ENCODE results near the gene ARHGAP22.

ARHGAP22 gene

GRCh38 chr10:48447356-48448215 is 157.3 kb downstream of the ARHGAP22 start:
- H3K27me3 ChIP-seq (replicated peaks; ENCODE audit: insufficient read depth, low read length) = no peaks in the 10 kb centered on the region
- DNase-seq = no peak
- H3K36me3 ChIP-seq (replicated peaks; ENCODE audit: insufficient read depth, low read length) = no peaks in the 10 kb centered on the region
- TF ChIP-seq EZH2 (optimal IDR thresholded peaks at IDR 0.05; ENCODE audit: low read depth, low read length) = no peak
- no peak for TF ChIP-seq EZH2phosphoT487 (IDR thresholded peaks at IDR 0.05; ENCODE audit: low read length)
- TF ChIP-seq, protein P1, sequence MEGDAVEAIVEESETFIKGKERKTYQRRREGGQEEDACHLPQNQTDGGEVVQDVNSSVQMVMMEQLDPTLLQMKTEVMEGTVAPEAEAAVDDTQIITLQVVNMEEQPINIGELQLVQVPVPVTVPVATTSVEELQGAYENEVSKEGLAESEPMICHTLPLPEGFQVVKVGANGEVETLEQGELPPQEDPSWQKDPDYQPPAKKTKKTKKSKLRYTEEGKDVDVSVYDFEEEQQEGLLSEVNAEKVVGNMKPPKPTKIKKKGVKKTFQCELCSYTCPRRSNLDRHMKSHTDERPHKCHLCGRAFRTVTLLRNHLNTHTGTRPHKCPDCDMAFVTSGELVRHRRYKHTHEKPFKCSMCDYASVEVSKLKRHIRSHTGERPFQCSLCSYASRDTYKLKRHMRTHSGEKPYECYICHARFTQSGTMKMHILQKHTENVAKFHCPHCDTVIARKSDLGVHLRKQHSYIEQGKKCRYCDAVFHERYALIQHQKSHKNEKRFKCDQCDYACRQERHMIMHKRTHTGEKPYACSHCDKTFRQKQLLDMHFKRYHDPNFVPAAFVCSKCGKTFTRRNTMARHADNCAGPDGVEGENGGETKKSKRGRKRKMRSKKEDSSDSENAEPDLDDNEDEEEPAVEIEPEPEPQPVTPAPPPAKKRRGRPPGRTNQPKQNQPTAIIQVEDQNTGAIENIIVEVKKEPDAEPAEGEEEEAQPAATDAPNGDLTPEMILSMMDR (IDR thresholded peaks at IDR 0.05; ENCODE audit: low read length) = no peak
- H3K9me2 ChIP-seq (replicated peaks; ENCODE audit: insufficient read depth, low read length) = no peaks in the 10 kb centered on the region
- no peak overlapping the region for H3K27ac ChIP-seq (ENCODE audit: low read length)
- no peak overlapping the region for H3K4me3 ChIP-seq (ENCODE audit: low read length)
- H2AFZ ChIP-seq (ENCODE audit: low read length) = no peak overlapping the region
- H3F3A ChIP-seq (ENCODE audit: insufficient read depth, low read length) = no peaks in the 10 kb centered on the region
- no peaks in the 10 kb centered on the region for H4K20me1 ChIP-seq (ENCODE audit: insufficient read depth, low read length)
- H3K4me2 ChIP-seq (ENCODE audit: low read depth, low read length) = no peak overlapping the region
- H3K79me2 ChIP-seq (ENCODE audit: low read length) = no peaks in the 10 kb centered on the region
- H3K4me1 ChIP-seq (ENCODE audit: low read length) = no peaks in the 10 kb centered on the region
- no peaks in the 10 kb centered on the region for H3K9me3 ChIP-seq (replicated peaks; ENCODE audit: insufficient read depth, low read length)
- no peak overlapping the region for H3K9ac ChIP-seq (ENCODE audit: low read length)

- no peak overlapping the region for H3K4me2 ChIP-seq (ENCODE audit: low read depth, low read length)
Observed at GRCh38 chr10:48446785-48447184, 158.1 kb downstream of the ARHGAP22 start.

GRCh38 chr10:48445932-48446331 is 158.9 kb downstream of the ARHGAP22 start:
- Histone ChIP-seq H3K9ac (ENCODE audit: low read length) (no peak overlapping the region), H3K4me3 (ENCODE audit: low read length) (no peak overlapping the region), H3K27me3 (replicated peaks; ENCODE audit: insufficient read depth, low read length) (no peaks in the 10 kb centered on the region), H3K9me3 (replicated peaks; ENCODE audit: insufficient read depth, low read length) (no peaks in the 10 kb centered on the region), H3K9me2 (replicated peaks; ENCODE audit: insufficient read depth, low read length) (no peaks in the 10 kb centered on the region), H3K27ac (ENCODE audit: low read length) (no peak overlapping the region), H3F3A (ENCODE audit: insufficient read depth, low read length) (no peaks in the 10 kb centered on the region), H4K20me1 (ENCODE audit: insufficient read depth, low read length) (no peaks in the 10 kb centered on the region), H3K4me2 (ENCODE audit: low read depth, low read length) (no peak overlapping the region), H3K4me1 (ENCODE audit: low read length) (no peaks in the 10 kb centered on the region), H3K79me2 (ENCODE audit: low read length) (no peaks in the 10 kb centered on the region), H2AFZ (ENCODE audit: low read length) (no peak overlapping the region), H3K36me3 (replicated peaks; ENCODE audit: insufficient read depth, low read length) (no peaks in the 10 kb centered on the region)
- no peak for DNase-seq
- TF ChIP-seq, protein P1 (IDR thresholded peaks at IDR 0.05; ENCODE audit: low read length) = no peak
- no peak for TF ChIP-seq EZH2phosphoT487 (IDR thresholded peaks at IDR 0.05; ENCODE audit: low read length)
- TF ChIP-seq EZH2 (optimal IDR thresholded peaks at IDR 0.05; ENCODE audit: low read depth, low read length) = no peak

More at GRCh38 chr10:48446785-48447184, 158.1 kb downstream of the ARHGAP22 start:
- no peaks in the 10 kb centered on the region for H3K9me2 ChIP-seq (replicated peaks; ENCODE audit: insufficient read depth, low read length)
- H3K27ac ChIP-seq (ENCODE audit: low read length) = no peak overlapping the region
- TF ChIP-seq, protein P1 (IDR thresholded peaks at IDR 0.05; ENCODE audit: low read length) = no peak
- no peaks in the 10 kb centered on the region for H3K4me1 ChIP-seq (ENCODE audit: low read length)
- H3K36me3 ChIP-seq (replicated peaks; ENCODE audit: insufficient read depth, low read length) = no peaks in the 10 kb centered on the region
- no peak overlapping the region for H2AFZ ChIP-seq (ENCODE audit: low read length)
- H3F3A ChIP-seq (ENCODE audit: insufficient read depth, low read length) = no peaks in the 10 kb centered on the region
- H3K27me3 ChIP-seq (replicated peaks; ENCODE audit: insufficient read depth, low read length) = no peaks in the 10 kb centered on the region
- no peaks in the 10 kb centered on the region for H3K79me2 ChIP-seq (ENCODE audit: low read length)
- H3K9ac ChIP-seq (ENCODE audit: low read length) = no peak overlapping the region
- H3K9me3 ChIP-seq (replicated peaks; ENCODE audit: insufficient read depth, low read length) = no peaks in the 10 kb centered on the region
- H3K4me3 ChIP-seq (ENCODE audit: low read length) = no peak overlapping the region
- no peaks in the 10 kb centered on the region for H4K20me1 ChIP-seq (ENCODE audit: insufficient read depth, low read length)
- no peak for DNase-seq

All from MM.1S (cell line).